ENCODE results near the gene STRA6.
A peak's percentile ranks its signal among the peaks of the same experiment; 100 is the strongest.

The STRA6 gene

DNA sequence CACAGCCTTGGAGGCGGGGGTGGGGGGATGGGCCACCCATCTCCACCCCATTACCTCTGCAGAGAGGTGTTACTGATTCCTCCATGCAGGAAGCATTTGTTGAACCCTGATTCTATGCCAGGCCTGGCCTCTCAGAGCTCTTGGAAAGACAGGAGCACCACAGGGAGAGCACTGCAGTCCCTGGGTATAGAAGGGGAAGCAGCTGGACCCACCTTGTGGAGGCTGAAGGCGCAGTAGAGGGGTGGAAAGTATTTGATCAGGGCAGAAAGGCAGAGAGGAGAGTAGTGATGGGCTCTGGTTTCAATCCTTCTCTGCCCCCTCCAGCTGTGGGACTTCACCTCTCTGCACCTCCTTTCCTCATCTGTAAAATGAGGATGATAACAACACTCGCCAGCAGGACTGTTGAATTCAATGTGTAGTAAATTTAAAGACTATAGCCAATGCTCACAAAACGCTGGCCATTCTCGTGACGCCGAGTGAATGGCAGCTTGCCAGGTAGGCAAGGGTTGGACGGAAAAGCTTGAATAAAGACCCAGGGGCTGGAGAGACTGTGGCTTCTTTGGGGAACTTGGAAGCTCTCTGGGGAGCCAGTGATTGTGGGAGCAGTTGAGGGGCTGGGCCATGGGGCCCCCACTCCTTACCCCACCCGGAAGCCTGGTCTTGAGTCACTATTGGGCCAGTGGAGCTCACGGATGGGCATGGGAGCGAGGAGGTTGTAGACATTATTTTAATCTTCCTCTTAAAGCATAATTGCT lies 25.6 kb upstream of the STRA6 start:
- DNase-seq (ENCODE audit: low spot score) (no peak), FAIRE-seq (no peak)

DNA sequence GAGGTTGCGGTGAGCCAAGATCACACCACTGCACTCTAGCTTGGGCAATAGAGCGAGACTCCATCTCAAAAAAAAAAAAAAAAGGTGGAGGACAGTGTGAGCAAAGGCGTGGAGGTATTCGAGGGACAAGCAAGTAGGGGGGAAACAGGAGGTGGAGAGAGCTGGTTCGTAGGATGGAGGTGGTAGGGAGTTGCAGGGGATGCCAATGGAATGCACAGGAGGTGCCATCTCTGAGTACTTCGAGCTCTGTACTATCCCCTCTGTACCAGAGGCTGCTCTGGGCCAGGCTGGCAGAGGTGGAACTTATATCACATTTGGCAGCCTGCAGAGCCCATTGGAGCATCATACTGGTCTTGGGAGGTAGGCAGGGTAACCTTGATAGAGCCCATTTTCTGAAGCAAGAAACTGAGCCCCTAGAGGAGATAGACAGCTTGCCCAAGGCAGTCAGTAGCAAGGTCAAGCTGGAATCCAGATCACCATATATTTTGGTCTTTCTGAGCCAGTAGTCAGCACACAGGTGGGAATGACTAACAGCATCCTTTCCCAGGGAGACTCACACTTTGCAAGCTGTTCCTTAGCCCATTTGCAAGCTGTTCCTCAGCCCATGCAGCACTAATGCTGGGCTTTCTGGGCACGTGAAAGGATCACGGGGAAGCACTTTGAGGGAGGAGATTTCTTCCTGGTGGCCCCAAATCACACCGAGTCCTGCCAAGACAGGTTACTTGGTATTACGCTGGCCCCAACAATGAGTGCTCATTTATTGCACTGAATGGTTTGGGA lies 24.4 kb upstream of the STRA6 start:
- DNase-seq (ENCODE audit: low spot score) = no peak
- FAIRE-seq = no peak

DNA sequence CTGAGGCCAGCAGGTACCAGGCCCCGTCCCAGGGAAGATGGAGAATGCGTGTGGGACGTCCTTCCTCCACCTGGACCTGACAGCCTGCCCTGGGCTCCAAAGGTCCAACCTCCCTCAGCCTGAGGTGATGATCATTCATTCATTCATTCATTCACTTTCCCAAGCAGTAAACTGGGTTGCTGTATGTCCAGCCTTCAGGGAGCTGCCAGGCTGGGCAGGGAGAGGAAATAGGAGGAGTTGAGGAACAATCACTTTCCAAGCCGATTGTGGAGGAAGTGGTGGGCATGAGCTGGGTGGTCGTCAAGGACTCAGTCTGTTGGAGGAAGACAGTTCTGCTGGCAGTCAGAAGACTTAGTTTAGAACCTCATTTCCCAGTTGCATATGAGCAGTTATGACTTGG lies 23.3 kb upstream of the STRA6 start:
- DNase-seq (ENCODE audit: low spot score) (no peak), FAIRE-seq (no peak)

DNA sequence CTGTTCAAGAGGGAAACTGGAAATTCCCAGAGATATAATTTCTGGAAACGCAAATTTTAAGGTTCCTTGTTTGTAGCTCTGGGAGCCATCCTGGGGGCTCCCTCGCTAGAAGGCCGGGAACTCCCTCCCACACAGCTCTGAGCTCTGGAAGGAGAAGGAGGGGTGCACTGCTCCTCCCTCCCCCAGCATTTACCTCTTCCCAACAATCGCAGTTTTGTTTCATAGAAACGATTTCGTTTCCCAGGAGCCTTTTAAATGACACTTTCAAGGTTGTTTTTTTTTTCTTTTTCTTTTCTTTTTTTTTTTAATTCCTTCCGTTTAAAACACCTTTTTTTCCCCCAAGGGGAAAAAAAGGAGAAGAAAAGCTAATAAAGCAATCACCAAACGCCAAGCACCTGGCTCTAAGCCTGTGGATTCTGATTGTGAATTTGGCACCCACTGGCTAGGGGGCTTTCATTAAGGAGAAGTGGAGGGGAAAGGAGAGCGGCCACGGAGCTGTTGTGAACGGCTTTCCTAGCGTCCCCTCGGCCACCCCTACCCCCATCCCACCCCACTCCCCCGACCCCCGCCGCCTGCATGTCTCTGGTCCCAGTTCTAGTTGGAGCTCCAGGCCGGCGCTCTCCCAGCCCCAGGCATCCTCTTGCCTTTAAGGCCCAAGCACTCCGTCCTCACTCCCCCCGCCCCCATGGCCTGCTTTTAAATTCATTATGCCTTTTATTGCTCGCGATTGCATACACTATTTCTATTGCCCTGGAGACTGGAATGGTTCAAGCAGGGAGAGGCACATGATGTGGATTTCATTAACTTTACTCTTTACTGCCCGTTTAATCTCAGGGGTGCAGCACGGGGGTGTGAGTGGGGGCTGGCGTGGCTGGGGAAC lies 19.9 kb upstream of the STRA6 start:
- FAIRE-seq (no peak), DNase-seq (ENCODE audit: low spot score) (no peak)

DNA sequence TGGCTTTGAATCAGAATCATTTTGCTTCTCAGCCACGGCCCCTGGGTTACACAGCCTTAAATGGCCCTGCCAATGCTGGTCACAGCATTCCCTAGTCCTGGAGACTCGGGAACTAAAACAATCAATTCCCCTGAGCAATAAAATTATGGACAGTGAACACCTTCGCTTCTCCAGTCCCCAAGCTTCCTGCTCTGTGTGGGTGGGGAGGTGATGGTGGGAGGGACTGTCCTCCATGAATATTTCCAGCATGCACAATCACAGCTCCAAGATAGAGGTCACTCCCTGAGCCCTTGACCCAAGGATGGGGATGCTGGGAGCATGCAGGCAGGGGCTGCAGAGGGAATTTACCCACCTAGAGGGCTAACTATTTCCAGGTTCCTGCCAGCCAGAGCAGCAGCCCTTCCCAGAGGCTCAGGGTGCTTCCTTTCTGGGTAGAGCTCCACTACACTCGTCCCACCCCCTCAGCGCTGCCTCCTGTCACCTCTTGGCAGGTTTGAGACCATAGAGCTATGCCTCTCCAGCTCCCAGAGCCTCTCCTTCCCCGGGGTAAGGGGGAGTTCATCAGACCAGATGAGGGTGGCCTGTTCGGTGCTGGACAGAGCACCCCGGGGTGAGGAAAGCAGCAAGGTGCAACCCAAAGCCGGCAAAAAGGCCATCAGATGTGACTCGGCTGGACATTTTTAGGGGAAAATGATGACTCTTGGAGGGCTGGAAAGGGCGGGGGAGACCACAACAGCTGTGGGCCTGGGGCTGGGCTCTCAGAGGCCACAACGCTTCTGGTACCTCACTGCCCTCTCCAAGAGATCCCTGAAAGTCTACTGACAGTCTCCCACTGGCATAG lies 19.0 kb upstream of the STRA6 start:
- DNase-seq (ENCODE audit: low spot score) = no peak
- no peak for FAIRE-seq

DNA sequence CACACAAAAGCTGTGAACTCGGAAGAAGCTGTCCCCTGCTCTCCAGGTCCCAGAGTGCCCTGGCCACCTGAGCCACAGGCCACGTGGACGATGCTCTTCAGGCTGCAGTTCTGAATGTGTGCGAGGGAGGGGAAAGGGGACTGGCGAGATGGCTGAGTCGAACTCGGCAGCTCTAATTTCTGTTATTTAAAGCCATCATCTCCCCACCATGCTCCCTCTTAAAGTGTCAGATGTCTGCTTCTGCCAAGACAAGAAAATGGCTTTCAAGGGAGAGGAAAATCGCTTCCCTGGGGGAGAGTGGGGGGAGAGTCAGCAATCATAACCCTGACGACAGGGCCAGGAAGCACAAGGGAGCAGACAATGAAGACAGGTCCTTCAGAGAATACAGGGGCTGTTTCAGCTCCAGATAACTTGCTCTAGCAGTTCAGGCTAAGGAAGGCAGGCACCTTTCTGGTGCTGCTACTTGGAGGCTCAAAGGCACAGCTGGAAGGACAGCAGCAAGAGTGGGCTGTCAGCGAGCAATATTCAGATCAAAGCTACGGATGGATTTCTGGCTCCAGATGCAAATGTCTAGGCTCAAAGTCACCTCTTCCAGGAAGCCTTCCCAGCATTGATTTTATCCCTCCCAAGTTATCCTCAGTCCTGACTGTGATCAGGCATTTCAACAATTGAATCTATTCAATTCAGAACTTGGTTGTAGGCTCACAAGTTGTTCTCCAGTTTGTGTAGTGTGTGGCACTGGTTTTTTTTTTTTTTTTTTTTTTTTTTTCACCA lies 18.1 kb upstream of the STRA6 start:
- FAIRE-seq = no peak
- no peak for DNase-seq (ENCODE audit: low spot score)

DNA sequence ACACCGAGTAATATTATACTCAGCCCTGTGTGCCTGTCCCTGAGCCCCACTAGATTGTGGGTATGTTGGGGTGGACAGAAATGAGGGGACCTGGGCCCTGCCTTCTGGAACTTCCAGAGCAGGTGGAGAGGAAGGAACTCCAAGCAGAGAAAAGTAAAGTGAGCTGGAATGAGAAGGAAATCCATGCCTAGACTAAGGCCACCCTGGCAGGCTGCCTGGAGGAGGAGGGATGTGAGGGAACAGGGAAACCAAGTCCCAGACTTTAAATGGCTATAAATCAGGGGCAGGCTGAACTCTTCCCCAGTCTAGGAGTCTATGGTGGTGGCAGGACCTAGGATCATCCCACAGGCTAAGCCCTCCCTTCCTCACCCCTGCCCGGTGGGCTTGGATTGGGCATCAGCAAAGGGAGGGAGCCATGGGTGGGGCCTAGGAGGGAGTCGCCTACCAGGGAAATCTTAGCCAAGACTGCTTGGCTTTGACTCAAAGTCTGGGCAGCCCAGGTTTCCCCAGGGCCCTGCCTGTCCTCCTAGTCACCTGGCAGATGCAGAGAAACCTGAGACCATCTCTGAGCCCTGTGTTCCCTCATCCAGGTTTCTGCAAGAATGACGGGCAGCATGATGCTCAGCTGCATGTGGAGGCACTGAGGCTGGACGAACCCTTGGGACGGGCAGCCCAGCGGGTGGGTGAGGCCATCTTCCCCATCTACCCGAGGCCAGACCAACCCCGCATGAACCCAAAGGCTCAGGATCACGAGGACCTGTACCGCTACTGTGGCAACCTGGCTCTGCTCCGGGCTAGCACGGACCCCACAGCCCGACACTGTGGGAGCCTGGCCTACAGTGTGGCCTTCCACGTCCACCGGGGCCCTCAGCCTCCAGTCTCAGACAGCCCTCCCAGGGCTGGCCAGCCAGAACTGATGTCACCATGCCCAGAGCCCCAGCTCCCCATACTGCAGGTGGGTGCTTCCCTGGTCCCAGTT lies 15.6 kb upstream of the STRA6 start:
- FAIRE-seq = no peak

DNA sequence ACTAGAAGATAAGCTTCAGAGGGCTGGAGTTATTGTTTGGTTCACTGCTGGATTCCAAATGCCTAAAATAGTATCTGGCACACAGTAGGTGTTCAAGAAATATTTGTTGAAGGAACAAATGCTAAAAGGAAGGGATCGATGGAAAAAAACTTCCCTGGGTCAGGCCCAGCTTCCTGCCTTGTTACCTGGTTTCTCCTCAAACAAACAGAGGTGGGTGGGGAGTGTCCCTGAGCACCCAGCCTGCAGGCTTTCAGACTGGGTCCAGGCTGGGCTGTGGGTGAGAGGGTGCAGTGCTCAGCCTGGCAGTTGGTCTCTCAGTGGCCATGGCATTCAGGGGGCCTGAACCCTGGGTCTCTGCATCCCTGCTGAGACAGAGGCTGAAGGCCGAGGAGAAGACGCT lies 14.4 kb upstream of the STRA6 start:
- DNase-seq (ENCODE audit: low spot score) = no peak
- FAIRE-seq = no peak

More for the DNA sequence above, 15.6 kb upstream of the STRA6 start:
- no peak for DNase-seq (ENCODE audit: low spot score)

DNA sequence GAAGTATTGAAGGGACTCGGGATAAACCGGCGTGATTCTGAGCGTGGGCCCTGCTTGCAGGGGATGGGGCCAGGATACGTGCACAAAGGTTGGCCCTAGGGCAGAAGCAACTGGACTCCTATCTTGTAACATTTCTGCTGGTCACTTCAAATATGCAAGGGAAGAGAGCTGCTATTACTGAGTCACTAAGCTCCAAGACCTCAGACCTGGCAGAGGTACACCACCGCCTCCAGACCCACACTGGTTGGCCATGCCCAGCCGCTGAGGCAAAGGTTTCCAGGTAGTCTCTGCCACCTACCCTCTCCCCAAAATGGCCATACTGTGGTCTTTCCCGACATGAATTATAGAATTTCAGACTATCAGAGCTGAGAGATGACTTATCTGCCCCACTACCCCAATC lies 13.4 kb upstream of the STRA6 start:
- FAIRE-seq = no peak

DNA sequence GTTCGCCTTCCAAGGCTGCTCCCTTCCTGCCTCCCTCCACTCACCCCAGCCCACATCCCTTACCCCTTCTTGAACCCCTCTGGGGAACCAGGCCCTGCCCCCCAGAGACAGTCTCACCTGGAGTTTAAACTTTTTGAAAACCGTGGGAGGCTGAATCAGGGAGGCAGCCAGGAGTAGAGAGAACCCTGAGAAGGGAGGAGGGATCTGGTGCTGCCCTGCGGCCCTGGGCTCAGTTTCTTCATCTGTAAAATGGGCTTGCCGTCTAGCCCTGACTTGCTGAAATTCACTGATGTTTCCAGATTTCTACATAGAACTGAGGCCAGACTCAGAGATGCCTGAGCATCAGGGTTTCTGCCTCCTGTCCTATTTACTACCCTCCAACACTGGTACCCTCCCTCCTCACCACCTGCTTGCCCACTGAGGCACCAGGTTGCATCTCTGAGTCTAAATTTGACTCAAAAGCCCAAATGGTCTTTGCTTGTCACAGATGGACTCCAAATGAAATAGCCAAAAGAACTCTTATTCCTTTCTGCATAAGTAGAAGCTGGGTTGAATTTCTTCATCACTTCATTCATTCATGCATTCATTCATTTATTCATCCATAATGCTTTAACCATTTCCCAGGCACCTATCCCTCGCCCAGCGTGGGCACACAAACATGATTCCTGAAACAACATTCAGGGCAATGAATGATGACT lies 11.9 kb upstream of the STRA6 start:
- DNase-seq (ENCODE audit: low spot score) = no peak
- no peak for FAIRE-seq

More for the DNA sequence above, 13.4 kb upstream of the STRA6 start:
- DNase-seq (ENCODE audit: low spot score) = no peak

DNA sequence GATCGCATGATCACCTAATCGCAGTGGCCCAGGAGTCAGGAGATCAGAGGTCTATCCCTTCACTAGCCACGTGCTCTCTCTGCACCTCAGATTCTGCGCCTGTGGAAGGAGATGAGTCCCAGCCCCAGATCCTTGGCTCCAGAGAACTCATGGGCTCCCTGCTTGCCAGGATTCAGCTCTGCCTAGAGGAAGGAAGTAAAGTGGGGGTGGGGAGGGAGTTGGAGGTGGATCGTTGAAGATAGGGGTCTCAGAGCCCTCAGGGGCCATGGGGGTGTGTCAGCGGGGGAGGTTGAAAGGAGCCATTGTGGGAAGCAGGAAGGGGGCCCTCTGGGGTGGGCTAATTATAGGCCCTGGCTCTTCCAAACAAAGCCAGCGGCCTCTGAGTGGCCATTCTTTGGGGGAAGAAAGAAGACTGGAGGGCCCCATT lies 11.3 kb upstream of the STRA6 start:
- no peak for FAIRE-seq
- no peak for DNase-seq (ENCODE audit: low spot score)

DNA sequence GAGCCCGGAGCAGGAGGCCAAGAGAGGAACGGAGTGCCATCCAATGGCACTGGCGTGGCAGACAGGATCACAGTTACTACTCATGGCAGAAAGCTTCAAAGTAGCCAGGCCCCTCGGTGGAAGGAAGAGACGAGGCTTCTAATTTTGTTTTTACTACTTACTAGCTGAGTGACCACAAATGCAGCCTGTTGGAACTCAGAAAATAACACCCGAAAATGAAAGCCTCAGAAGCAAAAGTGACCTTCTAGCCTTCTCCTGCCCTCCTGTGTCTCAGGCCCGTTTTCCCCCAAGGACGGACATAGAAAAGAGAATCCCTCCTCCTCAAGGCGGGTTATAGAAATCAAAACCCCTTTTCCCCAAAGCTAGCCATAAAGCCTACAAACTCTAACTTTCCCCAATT lies 9.9 kb upstream of the STRA6 start:
- FAIRE-seq (no peak), DNase-seq (ENCODE audit: low spot score) (no peak)

DNA sequence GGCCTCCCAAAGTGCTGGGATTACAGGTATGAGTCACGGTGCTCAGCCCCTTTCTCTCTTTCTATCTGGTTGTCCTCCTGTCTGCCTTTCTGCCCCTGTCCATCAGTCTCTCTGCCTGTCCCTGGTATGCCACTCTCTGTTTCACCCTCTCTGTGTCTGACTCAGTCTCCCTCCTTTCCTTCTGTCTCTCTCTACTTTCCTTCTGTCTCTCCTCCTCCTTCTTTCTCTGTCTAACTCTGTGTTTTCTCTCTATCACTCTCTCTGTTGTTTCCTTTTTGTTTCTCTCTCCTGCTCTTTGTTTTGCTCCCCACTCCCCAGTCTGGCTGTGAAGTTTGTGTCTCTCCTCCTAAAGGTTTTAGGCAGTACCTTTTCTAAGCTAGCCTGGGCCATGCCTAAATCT lies 9.1 kb upstream of the STRA6 start:
- no peak for FAIRE-seq
- DNase-seq (ENCODE audit: low spot score) = no peak

DNA sequence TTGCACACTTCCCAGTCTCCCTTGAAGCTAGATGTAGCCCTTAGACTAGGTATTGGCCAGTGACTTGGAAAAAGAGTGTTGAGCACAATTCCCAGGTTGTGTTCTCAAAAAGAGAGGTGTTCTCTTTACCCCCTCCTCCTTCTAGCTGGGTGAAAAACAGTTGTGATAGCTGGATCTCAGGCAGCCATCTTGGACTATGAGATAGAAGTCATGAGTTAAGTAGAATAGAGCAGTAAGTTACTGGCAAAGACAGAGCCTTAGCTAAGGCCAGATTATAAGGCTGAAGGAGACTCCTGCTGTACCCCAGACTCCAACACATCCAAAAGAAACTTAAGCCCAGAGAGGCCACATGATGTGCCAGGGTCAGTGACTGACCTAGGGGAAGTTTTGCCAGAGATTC lies 8.1 kb upstream of the STRA6 start:
- DNase-seq (ENCODE audit: low spot score) (no peak), FAIRE-seq (no peak)

DNA sequence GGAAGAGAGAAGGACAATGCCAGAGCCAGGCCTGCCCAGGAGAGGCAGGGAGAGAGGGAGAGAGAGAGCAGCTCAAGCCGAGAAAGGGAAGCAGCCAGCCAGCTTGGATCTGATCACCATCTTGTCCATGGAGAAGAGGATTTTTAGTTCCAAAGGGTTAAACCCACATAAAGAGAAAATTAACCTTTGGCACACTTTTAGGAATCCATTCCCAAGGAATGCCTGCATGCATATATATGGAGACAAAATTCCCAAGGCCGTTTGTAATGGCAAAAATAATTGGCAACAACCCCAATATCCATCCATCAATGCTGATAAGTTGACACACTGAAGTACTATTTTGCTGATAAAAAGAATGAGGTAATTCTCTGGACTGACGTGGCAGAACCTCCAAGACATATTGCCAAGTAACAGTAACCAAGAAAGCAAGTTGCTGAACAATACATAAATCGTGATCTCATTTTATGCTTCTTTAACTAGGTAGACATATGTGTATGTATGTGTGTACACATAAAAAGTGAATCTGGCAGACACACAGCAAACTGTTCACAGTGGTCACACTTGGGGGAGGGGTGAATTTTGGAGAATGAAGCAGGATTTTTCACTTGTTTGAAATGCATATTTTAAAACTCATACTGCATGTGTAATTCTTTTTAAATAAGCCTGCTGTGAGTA lies 7.5 kb upstream of the STRA6 start:
- peak; percentile 90 for DNase-seq (ENCODE audit: low spot score)
- no peak for FAIRE-seq

DNA sequence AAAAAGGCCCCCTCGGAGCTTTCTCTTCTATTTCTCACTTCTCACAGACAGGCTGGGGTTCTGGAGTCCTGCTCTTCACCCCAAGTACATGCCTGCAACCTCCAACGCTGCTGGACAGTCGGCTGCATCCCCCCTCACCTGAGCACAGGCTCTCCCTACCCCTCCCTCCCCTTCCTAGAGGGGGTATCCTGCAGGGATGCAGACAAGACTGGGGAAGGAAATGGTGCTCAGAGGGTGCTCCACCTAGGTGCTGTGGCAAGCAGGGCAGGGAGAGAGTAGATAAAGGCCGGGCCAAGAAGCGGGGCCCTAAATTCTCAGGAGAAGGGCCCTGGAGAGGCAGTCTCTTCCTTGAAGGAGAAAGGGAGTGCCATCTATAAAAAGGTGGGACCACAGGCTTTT lies 7.0 kb upstream of the STRA6 start:
- DNase-seq (ENCODE audit: low spot score) (no peak), FAIRE-seq (no peak)

DNA sequence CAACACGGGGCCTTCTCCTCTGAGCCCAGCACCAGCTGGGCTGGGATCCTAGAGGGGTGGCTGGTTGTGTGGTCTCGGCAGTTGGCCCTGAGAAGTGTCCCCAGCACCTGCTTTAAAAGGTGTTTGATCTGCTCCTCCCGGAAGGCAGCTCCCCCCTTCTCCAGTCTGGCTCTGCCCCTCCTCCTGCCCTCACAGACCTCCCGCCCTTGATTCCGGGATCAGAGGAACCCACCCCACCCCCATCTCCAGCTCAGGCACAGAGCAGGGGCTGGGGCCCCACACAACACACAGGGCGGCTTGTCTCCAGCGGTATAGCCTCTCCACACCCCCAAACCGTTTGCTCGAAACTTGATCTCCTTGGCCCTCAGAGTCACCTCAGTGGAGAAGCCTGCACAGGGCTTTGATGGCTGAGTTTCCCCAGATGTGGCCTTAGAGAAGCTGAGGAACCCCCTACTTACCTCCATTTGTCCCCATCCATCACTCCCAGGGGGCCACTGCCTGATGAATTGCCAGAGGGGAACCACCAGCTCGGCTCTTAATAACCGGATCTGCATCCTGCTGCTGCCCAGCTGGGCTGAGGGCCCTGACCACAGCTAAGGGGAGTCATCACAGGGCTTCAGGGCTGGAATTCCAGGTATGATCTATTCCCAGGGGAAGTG lies 6.4 kb upstream of the STRA6 start:
- DNase-seq (ENCODE audit: low spot score) (peak; percentile 74), FAIRE-seq (no peak)

Measured in RCC 7860 (cell line).